CD14-positive monocyte (primary cell): Measurements from ENCODE around the gene ARID3A. TPM values are rescaled to one million over a fixed set of nuclear protein-coding genes. Genes with fewer than 3 reads are reported as not detected.

Source experiments
- DNase-seq, 3 donors: peaks; one replicate each; pipeline ENCODE4 v3.0.0-alpha.2; 2011 to 2022
- H2AFZ ChIP-seq: 2 replicates; pipeline ENCODE4 v1.6.0; 2012; ENCODE audit warnings: mild to moderate bottlenecking, low read depth, low read length, inconsistent platforms; ENCODE audit not compliant: insufficient read depth, poor library complexity, severe bottlenecking
- H3K27ac ChIP-seq, 2 donors: 1 replicate in 1 of 2; 2 replicates in 1 of 2; pipeline ENCODE4 v1.5.1; 2012 to 2013; ENCODE audit warnings: low read length in 2 of 2, control low read depth in 1 of 2, inconsistent platforms in 1 of 2, low read depth in 1 of 2, mild to moderate bottlenecking in 1 of 2
- H3K27me3 ChIP-seq, 2 donors: one replicate each; pipeline versions ENCODE4 v1.6.0 to v1.6.1; 2011 to 2013; ENCODE audit warnings: low read length in 2 of 2; ENCODE audit not compliant: control insufficient read depth in 2 of 2, insufficient read depth in 2 of 2
- H3K36me3 ChIP-seq, 2 donors: replicated peaks in 1 of 2; 1 replicate in 1 of 2; 2 replicates in 1 of 2; pipeline versions ENCODE4 v1.5.1 to v1.6.1; 2012 to 2013; ENCODE audit warnings: low read length in 2 of 2, control low read depth in 1 of 2, inconsistent platforms in 1 of 2, mild to moderate bottlenecking in 1 of 2; ENCODE audit not compliant: insufficient read depth in 2 of 2, control insufficient read depth in 1 of 2
- H3K4me1 ChIP-seq, 2 donors: 1 replicate in 1 of 2; 2 replicates in 1 of 2; pipeline versions ENCODE4 v1.5.1 to v1.6.1; 2012 to 2013; ENCODE audit warnings: low read length in 2 of 2, control low read depth in 1 of 2, inconsistent platforms in 1 of 2, mild to moderate bottlenecking in 1 of 2, moderate library complexity in 1 of 2; ENCODE audit not compliant: insufficient read depth in 2 of 2, control insufficient read depth in 1 of 2
- H3K4me2 ChIP-seq: replicated peaks from 2 replicates; pipeline ENCODE3; 2012; ENCODE audit warnings: low read length, moderate library complexity, mild to moderate bottlenecking; ENCODE audit not compliant: poor library complexity, severe bottlenecking; ENCODE audit errors: extremely low read depth
- H3K4me3 ChIP-seq, 3 experiments: fragments of 200-600 bp in 1 of 3; sonication (generic) in 1 of 3; replicated peaks in 1 of 3; 1 replicate in 2 of 3; 2 replicates in 1 of 3; pipeline ENCODE4 v1.5.1; 2011 to 2013; ENCODE audit warnings: low read length in 3 of 3, mild to moderate bottlenecking in 3 of 3, control low read depth in 2 of 3, low read depth in 2 of 3, inconsistent platforms in 1 of 3, moderate library complexity in 1 of 3
- H3K79me2 ChIP-seq: 2 replicates; pipeline ENCODE4 v1.6.0; 2012; ENCODE audit warnings: mild to moderate bottlenecking, control low read depth, inconsistent platforms, low read length, moderate library complexity; ENCODE audit not compliant: insufficient read depth
- H3K9ac ChIP-seq: 2 replicates; pipeline ENCODE4 v1.6.0; 2017; ENCODE audit warnings: low read length, mild to moderate bottlenecking; ENCODE audit not compliant: insufficient read depth, poor library complexity, severe bottlenecking
- H3K9me3 ChIP-seq, 2 donors: replicated peaks in 1 of 2; 1 replicate in 1 of 2; 2 replicates in 1 of 2; pipeline versions ENCODE4 v1.5.1 to v1.6.1; 2012 to 2013; ENCODE audit warnings: low read length in 2 of 2, control low read depth in 1 of 2; ENCODE audit not compliant: control insufficient read depth in 1 of 2, insufficient read depth in 1 of 2
- H4K20me1 ChIP-seq: 2 replicates; pipeline ENCODE4 v1.6.0; 2012; ENCODE audit warnings: mild to moderate bottlenecking, low read length, control low read depth, moderate library complexity; ENCODE audit not compliant: insufficient read depth
- H3K27ac Mint-ChIP-seq, 7 donors: one replicate each; pipeline ENCODE4 v1.8.0; 2020; ENCODE audit warnings: mild to moderate bottlenecking in 7 of 7, mixed read lengths in 7 of 7, moderate library complexity in 6 of 7, inconsistent platforms in 2 of 7
- H3K27me3 Mint-ChIP-seq, 3 donors: one replicate each; pipeline ENCODE4 v1.8.0; 2021 to 2022; ENCODE audit warnings: low read depth in 3 of 3, mild to moderate bottlenecking in 3 of 3, mixed read lengths in 3 of 3, moderate library complexity in 3 of 3, inconsistent platforms in 1 of 3
- H3K36me3 Mint-ChIP-seq, 2 donors: one replicate each; pipeline ENCODE4 v1.8.0; 2020; ENCODE audit warnings: mixed read lengths in 2 of 2, inconsistent platforms in 1 of 2, mild to moderate bottlenecking in 1 of 2
- H3K4me1 Mint-ChIP-seq: one replicate; pipeline ENCODE4 v1.8.0; 2020; ENCODE audit warnings: mild to moderate bottlenecking, mixed read lengths
- H3K4me3 Mint-ChIP-seq, 2 donors: one replicate each; pipeline ENCODE4 v1.8.0; 2020; ENCODE audit warnings: mild to moderate bottlenecking in 2 of 2, mixed read lengths in 2 of 2, moderate library complexity in 1 of 2
- H3K9me3 Mint-ChIP-seq, 7 donors: one replicate each; pipeline ENCODE4 v1.8.0; 2020 to 2022; ENCODE audit warnings: mixed read lengths in 7 of 7, mild to moderate bottlenecking in 6 of 7, moderate library complexity in 6 of 7, inconsistent platforms in 2 of 7
- WGBS: methylation state at CpG from one replicate; pipeline ENCODE4 v1.1.5; 2013; ENCODE audit warnings: missing lambda C conversion rate; ENCODE audit not compliant: insufficient coverage; 5-methylcytosine and 5-hydroxymethylcytosine counted together
- intact Hi-C, 2 donors: fragments of 100-400 bp; cut with micrococcal nuclease; formaldehyde crosslinking; loops; one replicate each; pipeline versions ENCODE4 v1.15.0 to v1.15.1; 2023
- polyA plus RNA-seq, 3 donors: library from polyadenylated mRNA; depleted of rRNA in 1 of 3; unstranded in 2 of 3; stranded (reverse) in 1 of 3; fragments of 300-500 nt in 2 of 3; fragments of >200 nt in 1 of 3; fragmentation: Illumina TruSeq in 2 of 3; gene quantifications; 1 replicate in 2 of 3; 2 replicates in 1 of 3; pipeline ENCODE4 v1.2.3, GENCODE V29; 2012 to 2021
- TF ChIP-seq, protein P1 (sequence below): fragments of 200-600 bp; IDR thresholded peaks from one replicate; pipeline ENCODE4 v1.8.0; 2022; ENCODE audit warnings: antibody characterized with exemption, mild to moderate bottlenecking

ARID3A gene
- polyA plus RNA-seq, 3 donors: 2.1 to 41.6 (median 3.2) TPM

DNA sequence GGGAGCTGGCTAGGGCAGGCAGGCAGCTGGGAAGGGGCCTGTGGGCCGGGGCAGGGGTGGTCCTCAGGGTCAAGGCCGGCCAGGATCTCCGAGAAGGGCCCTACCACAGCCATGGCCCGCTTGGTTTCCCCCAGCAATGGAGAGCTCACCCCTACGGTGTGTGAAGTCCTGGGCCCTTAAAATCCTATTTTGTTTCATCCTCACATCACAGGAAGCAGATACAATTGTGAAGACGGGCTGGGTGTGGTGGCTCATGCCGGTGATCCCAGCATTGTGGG, 23.8 kb upstream of the ARID3A start:
- Histone ChIP-seq H2AFZ (no peak overlapping the region), H3K79me2 (peaks cover 34% of the 10 kb centered on the region), H4K20me1 (peaks cover 85% of the 10 kb centered on the region), H3K9ac (no peak overlapping the region), H3K9me3 (no peaks in the 10 kb centered on the region), H3K27ac (no peak overlapping the region), H3K4me1 (peaks cover 3 to 4% of the 10 kb centered on the region in 2 donors), H3K4me2 (no peak overlapping the region), H3K4me3 (no peak overlapping the region), H3K36me3 (peaks cover 31 to 41% of the 10 kb centered on the region in 2 donors), H3K27me3 (no peaks in the 10 kb centered on the region)
- H3K27me3 Mint-ChIP-seq: peaks cover 0 to 4% (median 0%) of the 10 kb centered on the region in 3 donors
- TF ChIP-seq, protein P1, sequence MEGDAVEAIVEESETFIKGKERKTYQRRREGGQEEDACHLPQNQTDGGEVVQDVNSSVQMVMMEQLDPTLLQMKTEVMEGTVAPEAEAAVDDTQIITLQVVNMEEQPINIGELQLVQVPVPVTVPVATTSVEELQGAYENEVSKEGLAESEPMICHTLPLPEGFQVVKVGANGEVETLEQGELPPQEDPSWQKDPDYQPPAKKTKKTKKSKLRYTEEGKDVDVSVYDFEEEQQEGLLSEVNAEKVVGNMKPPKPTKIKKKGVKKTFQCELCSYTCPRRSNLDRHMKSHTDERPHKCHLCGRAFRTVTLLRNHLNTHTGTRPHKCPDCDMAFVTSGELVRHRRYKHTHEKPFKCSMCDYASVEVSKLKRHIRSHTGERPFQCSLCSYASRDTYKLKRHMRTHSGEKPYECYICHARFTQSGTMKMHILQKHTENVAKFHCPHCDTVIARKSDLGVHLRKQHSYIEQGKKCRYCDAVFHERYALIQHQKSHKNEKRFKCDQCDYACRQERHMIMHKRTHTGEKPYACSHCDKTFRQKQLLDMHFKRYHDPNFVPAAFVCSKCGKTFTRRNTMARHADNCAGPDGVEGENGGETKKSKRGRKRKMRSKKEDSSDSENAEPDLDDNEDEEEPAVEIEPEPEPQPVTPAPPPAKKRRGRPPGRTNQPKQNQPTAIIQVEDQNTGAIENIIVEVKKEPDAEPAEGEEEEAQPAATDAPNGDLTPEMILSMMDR: no peak
- intact Hi-C loops: no loop called here
- 100% methylated on average over 1 of the region's 7 CpGs for WGBS
- no peak overlapping the region for H3K27ac Mint-ChIP-seq
- DNase-seq: no peak
- peaks cover 36 to 76% of the 10 kb centered on the region in 2 donors for H3K36me3 Mint-ChIP-seq
- peaks cover 8% of the 10 kb centered on the region for H3K4me1 Mint-ChIP-seq
- no peak overlapping the region for H3K4me3 Mint-ChIP-seq
- H3K9me3 Mint-ChIP-seq: no peaks in the 10 kb centered on the region

DNA sequence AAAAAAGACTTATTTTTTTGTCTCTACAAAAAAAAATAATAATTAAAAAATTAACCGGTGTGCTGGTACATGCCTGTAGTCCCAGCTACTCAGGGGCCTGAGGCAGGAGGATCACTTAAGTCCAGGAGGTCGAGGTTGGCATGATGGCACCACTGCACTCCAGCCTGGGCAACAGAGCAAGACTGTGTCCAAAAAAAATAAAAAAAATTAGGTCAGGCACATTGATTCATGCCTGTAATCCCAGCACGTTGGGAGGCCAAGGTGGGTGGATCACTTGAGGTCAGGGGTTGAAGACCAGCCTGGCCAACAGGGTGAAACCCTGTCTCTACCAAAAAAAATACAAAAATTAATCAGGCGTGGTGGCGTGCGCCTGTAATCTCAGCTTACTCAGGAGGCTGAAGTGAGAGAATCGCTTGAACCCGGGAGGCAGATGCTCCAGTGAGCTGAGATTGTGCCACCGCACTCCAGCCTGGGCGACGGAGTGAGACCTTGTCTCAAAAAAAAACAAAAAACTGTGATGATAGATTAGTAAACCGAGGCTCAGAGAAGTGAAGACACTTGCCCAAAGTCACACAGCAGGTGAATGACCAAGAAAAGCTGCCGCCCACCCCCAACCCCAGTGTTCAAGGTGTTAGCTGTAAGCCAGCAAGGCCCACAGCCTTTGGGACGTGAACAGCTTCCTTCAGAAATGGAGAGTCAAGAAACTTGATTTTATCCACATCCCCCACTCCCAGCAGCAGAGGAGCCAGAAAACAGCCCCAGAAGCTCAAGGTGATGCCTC, 23.2 kb upstream of the ARID3A start:
- peaks cover 14% of the 10 kb centered on the region for H3K4me1 Mint-ChIP-seq
- no peak overlapping the region for H3K4me2 ChIP-seq
- no peak overlapping the region for H3K9ac ChIP-seq
- no peak overlapping the region for H3K4me3 Mint-ChIP-seq
- intact Hi-C loops: no loop called here
- no peak for DNase-seq
- peaks cover 9 to 10% of the 10 kb centered on the region in 2 donors for H3K4me1 ChIP-seq
- H3K36me3 Mint-ChIP-seq: peaks cover 31 to 70% of the 10 kb centered on the region in 2 donors
- H3K79me2 ChIP-seq: peaks cover 40% of the 10 kb centered on the region
- H3K27me3 ChIP-seq: no peaks in the 10 kb centered on the region
- peaks cover 0 to 3% (median 0%) of the 10 kb centered on the region in 3 donors for H3K27me3 Mint-ChIP-seq
- H2AFZ ChIP-seq: no peak overlapping the region
- H3K27ac Mint-ChIP-seq: no peak overlapping the region
- 100% methylated on average over 8 of the region's 14 CpGs for WGBS
- TF ChIP-seq, protein P1: no peak
- H4K20me1 ChIP-seq: peaks cover 86% of the 10 kb centered on the region
- peaks cover 25 to 35% of the 10 kb centered on the region in 2 donors for H3K36me3 ChIP-seq
- H3K9me3 Mint-ChIP-seq: no peaks in the 10 kb centered on the region
- no peaks in the 10 kb centered on the region for H3K9me3 ChIP-seq
- H3K27ac ChIP-seq: no peak overlapping the region
- H3K4me3 ChIP-seq: no peak overlapping the region
